Measurements from ENCODE around the gene CACHD1. TPM values are rescaled to one million over a fixed set of nuclear protein-coding genes. Genes with fewer than 3 reads are reported as not detected.

The CACHD1 gene
- total RNA-seq, 2 experiments from 2014 or later, result 0.55 to 0.68 TPM

- ChIA-PET POLR2A (no interaction called here), CTCF (interaction anchor here (0.9 kb wide), 1 partner anchor 197 kb away, joined by 3 read pairs; no protein-coding TSS in a partner anchor)
- peaks cover 10% of the 10 kb centered on the region for H3K4me1 Mint-ChIP-seq (ENCODE audit: low read depth)
- no peak overlapping the region for H3K4me3 Mint-ChIP-seq
- no peak for ATAC-seq
- no peak overlapping the region for H3K27ac Mint-ChIP-seq
- H3K36me3 Mint-ChIP-seq (ENCODE audit: low read depth), result no peaks in the 10 kb centered on the region
- DNase-seq, result no peak
- H3K27me3 Mint-ChIP-seq (ENCODE audit: low read depth), result peaks cover 18% of the 10 kb centered on the region
- H3K9me3 Mint-ChIP-seq (ENCODE audit: insufficient read depth), result no peaks in the 10 kb centered on the region
These were observed 4.9 kb downstream of the CACHD1 start for GRCh38 chr1:64474665-64475439.

GRCh38 chr1:64476251-64476952 is 6.5 kb downstream of the CACHD1 start:
- Mint-ChIP-seq H3K4me1 (ENCODE audit: low read depth) (peaks cover 4% of the 10 kb centered on the region), H3K27ac (no peak overlapping the region), H3K36me3 (ENCODE audit: low read depth) (no peaks in the 10 kb centered on the region), H3K9me3 (ENCODE audit: insufficient read depth) (no peaks in the 10 kb centered on the region), H3K4me3 (no peak overlapping the region), H3K27me3 (ENCODE audit: low read depth) (peaks cover 14% of the 10 kb centered on the region)
- no peak for ATAC-seq
- ChIA-PET CTCF (no interaction called here), POLR2A (no interaction called here)
- DNase-seq, result no peak

- POLR2A ChIA-PET, result no interaction called here
- ATAC-seq (no peak), DNase-seq (no peak)
- Mint-ChIP-seq H3K4me3 (no peak overlapping the region), H3K4me1 (ENCODE audit: low read depth) (no peaks in the 10 kb centered on the region), H3K36me3 (ENCODE audit: low read depth) (no peaks in the 10 kb centered on the region), H3K27ac (no peak overlapping the region), H3K9me3 (ENCODE audit: insufficient read depth) (no peaks in the 10 kb centered on the region), H3K27me3 (ENCODE audit: low read depth) (peaks cover 2% of the 10 kb centered on the region)
- CTCF ChIA-PET, result no interaction called here
These were observed 8.9 kb downstream of the CACHD1 start for GRCh38 chr1:64478594-64479470.

GRCh38 chr1:64479874-64480273 is 9.9 kb downstream of the CACHD1 start:
- ChIA-PET CTCF (no interaction called here), POLR2A (no interaction called here)

GRCh38 chr1:64480999-64481772 is 11.3 kb downstream of the CACHD1 start:
- peaks cover 2% of the 10 kb centered on the region for H3K27me3 Mint-ChIP-seq (ENCODE audit: low read depth)
- H3K4me1 Mint-ChIP-seq (ENCODE audit: low read depth), result no peaks in the 10 kb centered on the region
- no peak for ATAC-seq
- H3K9me3 Mint-ChIP-seq (ENCODE audit: insufficient read depth), result no peaks in the 10 kb centered on the region
- DNase-seq, result no peak
- POLR2A ChIA-PET, result no interaction called here
- no peak overlapping the region for H3K27ac Mint-ChIP-seq
- H3K4me3 Mint-ChIP-seq, result no peak overlapping the region
- CTCF ChIA-PET, result interaction anchor here (1.0 kb wide), 1 partner anchor 9 kb away, joined by 3 read pairs; no protein-coding TSS in a partner anchor
- no peaks in the 10 kb centered on the region for H3K36me3 Mint-ChIP-seq (ENCODE audit: low read depth)

More at GRCh38 chr1:64479874-64480273, 9.9 kb downstream of the CACHD1 start:
- ATAC-seq, result no peak
- Mint-ChIP-seq H3K27me3 (ENCODE audit: low read depth) (peaks cover 2% of the 10 kb centered on the region), H3K36me3 (ENCODE audit: low read depth) (no peaks in the 10 kb centered on the region), H3K4me3 (no peak overlapping the region), H3K4me1 (ENCODE audit: low read depth) (no peaks in the 10 kb centered on the region), H3K9me3 (ENCODE audit: insufficient read depth) (no peaks in the 10 kb centered on the region), H3K27ac (no peak overlapping the region)
- DNase-seq, result no peak

GRCh38 chr1:64482128-64482527 is 12.2 kb downstream of the CACHD1 start:
- ChIA-PET CTCF (no interaction called here), POLR2A (no interaction called here)
- no peak overlapping the region for H3K4me3 Mint-ChIP-seq
- H3K27ac Mint-ChIP-seq, result no peak overlapping the region
- DNase-seq (no peak), ATAC-seq (no peak)
- peaks cover 5% of the 10 kb centered on the region for H3K27me3 Mint-ChIP-seq (ENCODE audit: low read depth)
- H3K9me3 Mint-ChIP-seq (ENCODE audit: insufficient read depth), result no peaks in the 10 kb centered on the region
- H3K36me3 Mint-ChIP-seq (ENCODE audit: low read depth), result no peaks in the 10 kb centered on the region
- H3K4me1 Mint-ChIP-seq (ENCODE audit: low read depth), result no peaks in the 10 kb centered on the region

GRCh38 chr1:64482720-64483119 is 12.8 kb downstream of the CACHD1 start:
- POLR2A ChIA-PET, result no interaction called here
- H3K27me3 Mint-ChIP-seq (ENCODE audit: low read depth), result peaks cover 5% of the 10 kb centered on the region
- H3K4me1 Mint-ChIP-seq (ENCODE audit: low read depth), result no peaks in the 10 kb centered on the region

GRCh38 chr1:64483731-64484414 is 13.9 kb downstream of the CACHD1 start:
- ChIA-PET POLR2A (no interaction called here), CTCF (no interaction called here)
- peaks cover 5% of the 10 kb centered on the region for H3K27me3 Mint-ChIP-seq (ENCODE audit: low read depth)
- no peaks in the 10 kb centered on the region for H3K36me3 Mint-ChIP-seq (ENCODE audit: low read depth)
- no peak overlapping the region for H3K27ac Mint-ChIP-seq
- no peak overlapping the region for H3K4me3 Mint-ChIP-seq
- H3K9me3 Mint-ChIP-seq (ENCODE audit: insufficient read depth), result no peaks in the 10 kb centered on the region
- DNase-seq (no peak), ATAC-seq (no peak)
- no peaks in the 10 kb centered on the region for H3K4me1 Mint-ChIP-seq (ENCODE audit: low read depth)

More at GRCh38 chr1:64482720-64483119, 12.8 kb downstream of the CACHD1 start:
- no peak overlapping the region for H3K4me3 Mint-ChIP-seq
- H3K36me3 Mint-ChIP-seq (ENCODE audit: low read depth), result no peaks in the 10 kb centered on the region
- DNase-seq (no peak), ATAC-seq (no peak)
- CTCF ChIA-PET, result no interaction called here
- no peak overlapping the region for H3K27ac Mint-ChIP-seq
- no peaks in the 10 kb centered on the region for H3K9me3 Mint-ChIP-seq (ENCODE audit: insufficient read depth)

- ATAC-seq (no peak), DNase-seq (no peak)
- Mint-ChIP-seq H3K4me1 (ENCODE audit: low read depth) (no peaks in the 10 kb centered on the region), H3K27me3 (ENCODE audit: low read depth) (peaks cover 5% of the 10 kb centered on the region), H3K9me3 (ENCODE audit: insufficient read depth) (no peaks in the 10 kb centered on the region), H3K4me3 (no peak overlapping the region), H3K27ac (no peak overlapping the region), H3K36me3 (ENCODE audit: low read depth) (no peaks in the 10 kb centered on the region)
- ChIA-PET POLR2A (no interaction called here), CTCF (no interaction called here)
These were observed 14.7 kb downstream of the CACHD1 start for GRCh38 chr1:64484651-64485050.

GRCh38 chr1:64486193-64486592 is 16.3 kb downstream of the CACHD1 start:
- DNase-seq, result no peak
- POLR2A ChIA-PET, result no interaction called here
- CTCF ChIA-PET, result no interaction called here
- Mint-ChIP-seq H3K9me3 (ENCODE audit: insufficient read depth) (no peaks in the 10 kb centered on the region), H3K27me3 (ENCODE audit: low read depth) (peaks cover 5% of the 10 kb centered on the region), H3K4me1 (ENCODE audit: low read depth) (no peaks in the 10 kb centered on the region), H3K4me3 (no peak overlapping the region), H3K27ac (no peak overlapping the region), H3K36me3 (ENCODE audit: low read depth) (no peaks in the 10 kb centered on the region)
- no peak for ATAC-seq

GRCh38 chr1:64487061-64487460 is 17.1 kb downstream of the CACHD1 start:
- no peaks in the 10 kb centered on the region for H3K4me1 Mint-ChIP-seq (ENCODE audit: low read depth)
- no peak overlapping the region for H3K27ac Mint-ChIP-seq
- H3K4me3 Mint-ChIP-seq, result no peak overlapping the region
- DNase-seq (no peak), ATAC-seq (no peak)
- no peaks in the 10 kb centered on the region for H3K36me3 Mint-ChIP-seq (ENCODE audit: low read depth)
- peaks cover 3% of the 10 kb centered on the region for H3K27me3 Mint-ChIP-seq (ENCODE audit: low read depth)
- ChIA-PET CTCF (interaction anchor here (0.6 kb wide), 1 partner anchor 73 kb away, joined by 3 read pairs; no protein-coding TSS in a partner anchor), POLR2A (no interaction called here)
- H3K9me3 Mint-ChIP-seq (ENCODE audit: insufficient read depth), result no peaks in the 10 kb centered on the region
